ENCODE results near the gene PIP5K1B. TPM values are rescaled to one million over a fixed set of nuclear protein-coding genes. Genes with fewer than 3 reads are reported as not detected.

The PIP5K1B gene
- total and polyA plus RNA-seq, 2 experiments from 2014 or later: 1.3 to 2.8 TPM

DNA sequence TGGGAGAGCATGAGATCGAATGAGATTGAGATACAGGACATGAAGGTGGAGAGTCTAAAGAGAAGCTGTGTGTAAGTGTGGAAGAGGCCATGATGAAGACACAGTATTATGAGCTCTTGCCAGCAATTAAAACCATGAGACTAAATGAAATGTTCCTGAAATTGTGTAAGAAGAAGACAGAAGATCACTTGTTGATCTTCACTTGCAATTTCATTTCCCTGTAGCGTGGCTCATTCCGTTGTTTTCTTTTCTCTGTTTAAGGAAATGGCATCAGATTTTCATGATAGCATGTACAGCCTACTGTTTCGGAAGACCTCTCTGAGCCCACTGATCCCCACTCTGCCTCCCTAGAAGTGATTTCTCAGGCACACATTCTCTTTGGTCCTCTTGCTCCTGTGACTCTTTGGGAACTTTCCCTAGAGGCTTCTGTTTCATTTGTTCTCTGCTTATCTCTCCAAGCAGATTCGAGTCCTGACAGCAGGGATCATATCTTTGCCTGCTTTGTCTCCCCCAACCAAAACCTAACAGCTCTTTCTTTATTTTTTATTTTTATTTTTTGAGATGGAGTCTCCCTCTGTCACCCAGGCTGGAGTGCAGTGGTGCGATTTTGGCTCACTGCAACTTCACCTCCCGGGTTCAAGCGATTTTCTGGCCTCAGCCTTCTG lies 16.8 kb downstream of the PIP5K1B start:
- Histone ChIP-seq H3K4me1 (ENCODE audit: insufficient read depth) (no peaks in the 10 kb centered on the region), H3K36me3 (ENCODE audit: insufficient read depth) (no peaks in the 10 kb centered on the region), H3K4me2 (no peak overlapping the region), H3F3A (replicated peaks; ENCODE audit: low read depth) (no peaks in the 10 kb centered on the region), H3K79me2 (replicated peaks; ENCODE audit: insufficient read depth) (peaks cover 3% of the 10 kb centered on the region; the same call in 1 of the 2 replicates), H2AFZ (no peak overlapping the region), H3K27me3 (ENCODE audit: insufficient read depth) (no peaks in the 10 kb centered on the region), H4K20me1 (replicated peaks; ENCODE audit: insufficient read depth) (no peaks in the 10 kb centered on the region), H3K9me2 (ENCODE audit: insufficient read depth) (no peaks in the 10 kb centered on the region), H3K4me3 (no peak overlapping the region), H3K27ac (ENCODE audit: low read depth) (no peak overlapping the region)
- TF ChIP-seq ZNF114 (CRISPR knock-in tag; IDR thresholded peaks at IDR 0.05) (no peak), CREB1 (CRISPR knock-in tag; IDR thresholded peaks at IDR 0.05; ENCODE audit: low read depth) (no peak), ZNF331 (CRISPR knock-in tag; IDR thresholded peaks at IDR 0.05; ENCODE audit: low read depth) (no peak), POLR2AphosphoS5 (IDR thresholded peaks at IDR 0.05; ENCODE audit: low read depth) (no peak), STAT1 (IDR thresholded peaks at IDR 0.05; ENCODE audit: unreplicated experiment) (no peak), NANOG (IDR thresholded peaks at IDR 0.05; ENCODE audit: borderline replicate concordance) (no peak), EZH2phosphoT487 (IDR thresholded peaks at IDR 0.05; ENCODE audit: unreplicated experiment) (no peak), EZH2 (IDR thresholded peaks at IDR 0.05; ENCODE audit: low read depth, unreplicated experiment) (no peak), JUNB (IDR thresholded peaks at IDR 0.05; ENCODE audit: unreplicated experiment) (no peak)
- TF ChIP-seq, protein P1, sequence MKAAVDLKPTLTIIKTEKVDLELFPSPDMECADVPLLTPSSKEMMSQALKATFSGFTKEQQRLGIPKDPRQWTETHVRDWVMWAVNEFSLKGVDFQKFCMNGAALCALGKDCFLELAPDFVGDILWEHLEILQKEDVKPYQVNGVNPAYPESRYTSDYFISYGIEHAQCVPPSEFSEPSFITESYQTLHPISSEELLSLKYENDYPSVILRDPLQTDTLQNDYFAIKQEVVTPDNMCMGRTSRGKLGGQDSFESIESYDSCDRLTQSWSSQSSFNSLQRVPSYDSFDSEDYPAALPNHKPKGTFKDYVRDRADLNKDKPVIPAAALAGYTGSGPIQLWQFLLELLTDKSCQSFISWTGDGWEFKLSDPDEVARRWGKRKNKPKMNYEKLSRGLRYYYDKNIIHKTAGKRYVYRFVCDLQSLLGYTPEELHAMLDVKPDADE (IDR thresholded peaks at IDR 0.05): no peak
- TF ChIP-seq, protein P2, sequence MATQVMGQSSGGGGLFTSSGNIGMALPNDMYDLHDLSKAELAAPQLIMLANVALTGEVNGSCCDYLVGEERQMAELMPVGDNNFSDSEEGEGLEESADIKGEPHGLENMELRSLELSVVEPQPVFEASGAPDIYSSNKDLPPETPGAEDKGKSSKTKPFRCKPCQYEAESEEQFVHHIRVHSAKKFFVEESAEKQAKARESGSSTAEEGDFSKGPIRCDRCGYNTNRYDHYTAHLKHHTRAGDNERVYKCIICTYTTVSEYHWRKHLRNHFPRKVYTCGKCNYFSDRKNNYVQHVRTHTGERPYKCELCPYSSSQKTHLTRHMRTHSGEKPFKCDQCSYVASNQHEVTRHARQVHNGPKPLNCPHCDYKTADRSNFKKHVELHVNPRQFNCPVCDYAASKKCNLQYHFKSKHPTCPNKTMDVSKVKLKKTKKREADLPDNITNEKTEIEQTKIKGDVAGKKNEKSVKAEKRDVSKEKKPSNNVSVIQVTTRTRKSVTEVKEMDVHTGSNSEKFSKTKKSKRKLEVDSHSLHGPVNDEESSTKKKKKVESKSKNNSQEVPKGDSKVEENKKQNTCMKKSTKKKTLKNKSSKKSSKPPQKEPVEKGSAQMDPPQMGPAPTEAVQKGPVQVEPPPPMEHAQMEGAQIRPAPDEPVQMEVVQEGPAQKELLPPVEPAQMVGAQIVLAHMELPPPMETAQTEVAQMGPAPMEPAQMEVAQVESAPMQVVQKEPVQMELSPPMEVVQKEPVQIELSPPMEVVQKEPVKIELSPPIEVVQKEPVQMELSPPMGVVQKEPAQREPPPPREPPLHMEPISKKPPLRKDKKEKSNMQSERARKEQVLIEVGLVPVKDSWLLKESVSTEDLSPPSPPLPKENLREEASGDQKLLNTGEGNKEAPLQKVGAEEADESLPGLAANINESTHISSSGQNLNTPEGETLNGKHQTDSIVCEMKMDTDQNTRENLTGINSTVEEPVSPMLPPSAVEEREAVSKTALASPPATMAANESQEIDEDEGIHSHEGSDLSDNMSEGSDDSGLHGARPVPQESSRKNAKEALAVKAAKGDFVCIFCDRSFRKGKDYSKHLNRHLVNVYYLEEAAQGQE (IDR thresholded peaks at IDR 0.05; ENCODE audit: unreplicated experiment): no peak
- TF ChIP-seq, protein P3, sequence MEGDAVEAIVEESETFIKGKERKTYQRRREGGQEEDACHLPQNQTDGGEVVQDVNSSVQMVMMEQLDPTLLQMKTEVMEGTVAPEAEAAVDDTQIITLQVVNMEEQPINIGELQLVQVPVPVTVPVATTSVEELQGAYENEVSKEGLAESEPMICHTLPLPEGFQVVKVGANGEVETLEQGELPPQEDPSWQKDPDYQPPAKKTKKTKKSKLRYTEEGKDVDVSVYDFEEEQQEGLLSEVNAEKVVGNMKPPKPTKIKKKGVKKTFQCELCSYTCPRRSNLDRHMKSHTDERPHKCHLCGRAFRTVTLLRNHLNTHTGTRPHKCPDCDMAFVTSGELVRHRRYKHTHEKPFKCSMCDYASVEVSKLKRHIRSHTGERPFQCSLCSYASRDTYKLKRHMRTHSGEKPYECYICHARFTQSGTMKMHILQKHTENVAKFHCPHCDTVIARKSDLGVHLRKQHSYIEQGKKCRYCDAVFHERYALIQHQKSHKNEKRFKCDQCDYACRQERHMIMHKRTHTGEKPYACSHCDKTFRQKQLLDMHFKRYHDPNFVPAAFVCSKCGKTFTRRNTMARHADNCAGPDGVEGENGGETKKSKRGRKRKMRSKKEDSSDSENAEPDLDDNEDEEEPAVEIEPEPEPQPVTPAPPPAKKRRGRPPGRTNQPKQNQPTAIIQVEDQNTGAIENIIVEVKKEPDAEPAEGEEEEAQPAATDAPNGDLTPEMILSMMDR (conservative IDR thresholded peaks at IDR 0.05; ENCODE audit: low read depth in 2 of 2): no peak
- TF ChIP-seq, protein P4, sequence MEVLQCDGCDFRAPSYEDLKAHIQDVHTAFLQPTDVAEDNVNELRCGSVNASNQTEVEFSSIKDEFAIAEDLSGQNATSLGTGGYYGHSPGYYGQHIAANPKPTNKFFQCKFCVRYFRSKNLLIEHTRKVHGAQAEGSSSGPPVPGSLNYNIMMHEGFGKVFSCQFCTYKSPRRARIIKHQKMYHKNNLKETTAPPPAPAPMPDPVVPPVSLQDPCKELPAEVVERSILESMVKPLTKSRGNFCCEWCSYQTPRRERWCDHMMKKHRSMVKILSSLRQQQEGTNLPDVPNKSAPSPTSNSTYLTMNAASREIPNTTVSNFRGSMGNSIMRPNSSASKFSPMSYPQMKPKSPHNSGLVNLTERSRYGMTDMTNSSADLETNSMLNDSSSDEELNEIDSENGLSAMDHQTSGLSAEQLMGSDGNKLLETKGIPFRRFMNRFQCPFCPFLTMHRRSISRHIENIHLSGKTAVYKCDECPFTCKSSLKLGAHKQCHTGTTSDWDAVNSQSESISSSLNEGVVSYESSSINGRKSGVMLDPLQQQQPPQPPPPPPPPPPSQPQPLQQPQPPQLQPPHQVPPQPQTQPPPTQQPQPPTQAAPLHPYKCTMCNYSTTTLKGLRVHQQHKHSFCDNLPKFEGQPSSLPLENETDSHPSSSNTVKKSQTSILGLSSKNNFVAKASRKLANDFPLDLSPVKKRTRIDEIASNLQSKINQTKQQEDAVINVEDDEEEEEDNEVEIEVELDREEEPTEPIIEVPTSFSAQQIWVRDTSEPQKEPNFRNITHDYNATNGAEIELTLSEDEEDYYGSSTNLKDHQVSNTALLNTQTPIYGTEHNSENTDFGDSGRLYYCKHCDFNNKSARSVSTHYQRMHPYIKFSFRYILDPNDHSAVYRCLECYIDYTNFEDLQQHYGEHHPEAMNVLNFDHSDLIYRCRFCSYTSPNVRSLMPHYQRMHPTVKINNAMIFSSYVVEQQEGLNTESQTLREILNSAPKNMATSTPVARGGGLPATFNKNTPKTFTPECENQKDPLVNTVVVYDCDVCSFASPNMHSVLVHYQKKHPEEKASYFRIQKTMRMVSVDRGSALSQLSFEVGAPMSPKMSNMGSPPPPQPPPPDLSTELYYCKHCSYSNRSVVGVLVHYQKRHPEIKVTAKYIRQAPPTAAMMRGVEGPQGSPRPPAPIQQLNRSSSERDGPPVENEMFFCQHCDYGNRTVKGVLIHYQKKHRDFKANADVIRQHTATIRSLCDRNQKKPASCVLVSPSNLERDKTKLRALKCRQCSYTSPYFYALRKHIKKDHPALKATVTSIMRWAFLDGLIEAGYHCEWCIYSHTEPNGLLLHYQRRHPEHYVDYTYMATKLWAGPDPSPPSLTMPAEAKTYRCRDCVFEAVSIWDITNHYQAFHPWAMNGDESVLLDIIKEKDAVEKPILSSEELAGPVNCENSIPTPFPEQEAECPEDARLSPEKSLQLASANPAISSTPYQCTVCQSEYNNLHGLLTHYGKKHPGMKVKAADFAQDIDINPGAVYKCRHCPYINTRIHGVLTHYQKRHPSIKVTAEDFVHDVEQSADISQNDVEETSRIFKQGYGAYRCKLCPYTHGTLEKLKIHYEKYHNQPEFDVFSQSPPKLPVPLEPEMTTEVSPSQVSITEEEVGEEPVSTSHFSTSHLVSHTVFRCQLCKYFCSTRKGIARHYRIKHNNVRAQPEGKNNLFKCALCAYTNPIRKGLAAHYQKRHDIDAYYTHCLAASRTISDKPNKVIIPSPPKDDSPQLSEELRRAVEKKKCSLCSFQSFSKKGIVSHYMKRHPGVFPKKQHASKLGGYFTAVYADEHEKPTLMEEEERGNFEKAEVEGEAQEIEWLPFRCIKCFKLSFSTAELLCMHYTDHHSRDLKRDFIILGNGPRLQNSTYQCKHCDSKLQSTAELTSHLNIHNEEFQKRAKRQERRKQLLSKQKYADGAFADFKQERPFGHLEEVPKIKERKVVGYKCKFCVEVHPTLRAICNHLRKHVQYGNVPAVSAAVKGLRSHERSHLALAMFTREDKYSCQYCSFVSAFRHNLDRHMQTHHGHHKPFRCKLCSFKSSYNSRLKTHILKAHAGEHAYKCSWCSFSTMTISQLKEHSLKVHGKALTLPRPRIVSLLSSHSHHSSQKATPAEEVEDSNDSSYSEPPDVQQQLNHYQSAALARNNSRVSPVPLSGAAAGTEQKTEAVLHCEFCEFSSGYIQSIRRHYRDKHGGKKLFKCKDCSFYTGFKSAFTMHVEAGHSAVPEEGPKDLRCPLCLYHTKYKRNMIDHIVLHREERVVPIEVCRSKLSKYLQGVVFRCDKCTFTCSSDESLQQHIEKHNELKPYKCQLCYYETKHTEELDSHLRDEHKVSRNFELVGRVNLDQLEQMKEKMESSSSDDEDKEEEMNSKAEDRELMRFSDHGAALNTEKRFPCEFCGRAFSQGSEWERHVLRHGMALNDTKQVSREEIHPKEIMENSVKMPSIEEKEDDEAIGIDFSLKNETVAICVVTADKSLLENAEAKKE (CRISPR knock-in tag; IDR thresholded peaks at IDR 0.05): no peak
- ATAC-seq (no peak), DNase-seq (ENCODE audit: low spot score) (no peak)
- H3K27me3 Mint-ChIP-seq (ENCODE audit: insufficient read depth, low read depth, poor library complexity): no peaks in the 10 kb centered on the region
- peaks cover 3% of the 10 kb centered on the region; the same call in 2 of the 3 replicates for H3K4me1 Mint-ChIP-seq
- no peaks in the 10 kb centered on the region for H3K9me3 Mint-ChIP-seq
- no peak overlapping the region for H3K27ac Mint-ChIP-seq
- H3K4me3 Mint-ChIP-seq: no peak overlapping the region
- no peaks in the 10 kb centered on the region for H3K36me3 Mint-ChIP-seq (ENCODE audit: low read depth)

All from GM23338 (cell line).